SH-SY5Y (cell line): ENCODE data around the gene TMEM131.

Source experiments
- GATA2 ChIP-seq: IDR thresholded peaks from 2 replicates; pipeline ENCODE4 v1.6.1; 2011; ENCODE audit warnings: mild to moderate bottlenecking, low read depth, low read length
- GATA3 ChIP-seq: IDR thresholded peaks from 2 replicates; pipeline ENCODE4 v1.6.1; 2011; ENCODE audit warnings: low read depth, mild to moderate bottlenecking, low read length, moderate library complexity

GRCh38 chr2:97878865-97879264 is 116.9 kb downstream of the TMEM131 start:
- TF ChIP-seq GATA2 (no peak), GATA3 (no peak)
